Measurements from ENCODE around the gene RPS8.

The RPS8 gene

DNA sequence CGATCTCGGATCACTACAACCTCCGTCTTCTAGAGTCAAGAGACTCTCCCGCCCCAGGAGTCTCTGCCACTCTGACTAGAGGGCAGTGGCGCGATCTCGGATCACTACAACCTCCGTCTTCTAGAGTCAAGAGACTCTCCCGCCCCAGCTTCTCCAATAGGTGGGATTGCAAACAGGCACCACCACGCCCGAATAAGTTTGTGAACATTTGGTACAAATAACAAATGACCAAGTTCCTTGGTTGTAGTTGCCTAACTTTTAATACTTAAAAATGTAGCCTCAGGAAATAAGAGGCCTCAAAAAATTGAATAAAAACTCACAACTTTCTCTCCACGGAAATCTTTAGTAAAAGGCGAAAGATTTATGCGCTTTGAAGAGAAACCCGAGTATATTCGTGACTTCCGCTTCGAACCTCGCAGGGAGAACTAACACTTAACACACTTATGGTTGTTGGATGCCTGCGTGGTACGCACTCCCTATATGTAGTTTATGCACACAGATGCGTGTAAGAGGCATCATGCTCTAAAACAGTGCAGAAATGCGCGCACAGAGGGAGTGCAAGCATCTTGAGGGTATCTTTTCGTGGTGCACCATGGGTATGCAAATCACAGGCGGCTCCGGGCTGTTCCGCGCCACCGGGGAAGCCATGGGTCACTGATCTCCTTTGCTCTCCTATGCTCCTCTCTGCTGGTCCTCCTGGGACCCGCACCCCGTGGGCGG, 44.4 kb downstream of the RPS8 start:
- no peak overlapping the region for H2BK15ac ChIP-seq (replicated peaks; ENCODE audit: low read depth)
- peak overlapping the region; percentile 93 for H3K56ac ChIP-seq (ENCODE audit: low read length)
- peak overlapping the region; percentile 92 for H3K4ac ChIP-seq (ENCODE audit: low read depth, low read length)
- H3K27me3 ChIP-seq (ENCODE audit: insufficient read depth, low read length, poor library complexity), result no peaks in the 10 kb centered on the region
- H3K27ac ChIP-seq (ENCODE audit: low read depth, low read length), result peak overlapping the region; percentile 53
- peak overlapping the region; percentile 43 for H3K18ac ChIP-seq (ENCODE audit: low read length)
- no peak overlapping the region for H4K5ac ChIP-seq (ENCODE audit: low read length)
- no peak overlapping the region for H2AK5ac ChIP-seq (ENCODE audit: low read length)
- H2BK120ac ChIP-seq (ENCODE audit: low read depth, low read length), result peak overlapping the region; percentile 96
- H3K79me2 ChIP-seq (ENCODE audit: control insufficient read depth, insufficient read depth, low read length), result no peaks in the 10 kb centered on the region
- peak overlapping the region; percentile 30 for H3K4me2 ChIP-seq (ENCODE audit: low read length)
- no peak overlapping the region for H4K8ac ChIP-seq (ENCODE audit: low read depth, low read length)
- no peaks in the 10 kb centered on the region for H3K79me1 ChIP-seq (ENCODE audit: low read length)
- peak overlapping the region; percentile 100 for H2BK5ac ChIP-seq (ENCODE audit: low read length)
- peak overlapping the region; percentile 74 for H3K9ac ChIP-seq (ENCODE audit: low read length)
- peaks cover 3% of the 10 kb centered on the region for H3K4me1 ChIP-seq (ENCODE audit: control insufficient read depth, low read depth, low read length)
- peak; percentile 100 for DNase-seq
- peak overlapping the region; percentile 3 for H3K4me3 ChIP-seq (ENCODE audit: low read length)
- WGBS (ENCODE audit: extremely low coverage, insufficient coverage, low lambda C conversion rate), result no CpG with 5 or more reads among the region's 33 CpGs
- H3K36me3 ChIP-seq (ENCODE audit: control insufficient read depth, insufficient read depth, low read length), result no peaks in the 10 kb centered on the region
- no peak overlapping the region for H3K23ac ChIP-seq (ENCODE audit: low read length)

DNA sequence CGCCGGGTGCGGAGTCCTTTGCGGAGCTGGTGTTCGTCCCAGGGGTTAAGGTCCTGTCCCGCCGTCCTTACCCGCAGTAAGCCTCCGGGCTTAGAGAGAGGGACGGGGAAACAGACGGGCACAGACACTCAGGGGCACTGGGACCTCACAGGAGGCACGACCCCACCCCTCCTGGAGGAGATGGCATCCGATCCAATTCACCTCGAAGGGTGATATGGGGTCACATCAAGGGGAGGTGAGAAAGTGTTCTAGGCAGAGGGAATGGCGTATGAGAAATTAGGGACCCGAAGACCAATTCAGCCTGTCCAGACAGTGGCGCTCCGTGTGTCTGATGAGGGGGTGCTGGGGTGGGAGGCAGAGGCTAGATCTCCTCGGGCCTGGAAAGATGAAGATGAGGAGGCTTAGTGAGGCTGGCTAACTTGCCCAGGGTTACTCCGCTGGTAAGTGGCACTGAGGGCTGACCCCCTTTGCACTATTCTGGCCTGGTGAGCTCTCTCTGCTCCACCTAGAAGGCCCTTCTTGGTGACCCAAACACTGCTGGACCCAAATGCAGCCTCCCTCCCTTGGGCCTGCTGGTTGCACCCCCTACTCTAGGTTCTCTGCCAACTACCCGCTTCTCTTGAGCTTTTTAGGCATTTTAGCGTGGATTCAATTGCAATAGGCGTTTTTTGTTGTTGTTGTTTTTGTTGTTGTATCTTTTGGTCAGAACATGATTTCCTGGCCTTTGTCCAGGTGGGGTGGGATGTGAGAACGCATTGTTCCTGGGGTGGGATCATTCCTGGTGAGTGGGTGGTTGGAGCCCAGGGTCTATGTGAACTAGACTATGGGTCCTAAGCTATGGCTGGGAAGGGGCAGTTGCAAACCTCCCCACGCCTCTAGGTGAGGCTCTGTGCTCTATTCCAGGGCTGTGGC, 45.2 kb downstream of the RPS8 start:
- H2BK120ac ChIP-seq (ENCODE audit: low read depth, low read length), result no peak overlapping the region
- no peaks in the 10 kb centered on the region for H3K79me2 ChIP-seq (ENCODE audit: control insufficient read depth, insufficient read depth, low read length)
- peak overlapping the region; percentile 93 for H3K56ac ChIP-seq (ENCODE audit: low read length)
- H3K4me1 ChIP-seq (ENCODE audit: control insufficient read depth, low read depth, low read length), result peaks cover 3% of the 10 kb centered on the region
- no peak for DNase-seq
- no peaks in the 10 kb centered on the region for H3K36me3 ChIP-seq (ENCODE audit: control insufficient read depth, insufficient read depth, low read length)
- peak overlapping the region; percentile 30 for H3K4me2 ChIP-seq (ENCODE audit: low read length)
- no peaks in the 10 kb centered on the region for H3K27me3 ChIP-seq (ENCODE audit: insufficient read depth, low read length, poor library complexity)
- H3K79me1 ChIP-seq (ENCODE audit: low read length), result no peaks in the 10 kb centered on the region
- no peak overlapping the region for H3K23ac ChIP-seq (ENCODE audit: low read length)
- H3K4ac ChIP-seq (ENCODE audit: low read depth, low read length), result no peak overlapping the region
- no CpG with 5 or more reads among the region's 25 CpGs for WGBS (ENCODE audit: extremely low coverage, insufficient coverage, low lambda C conversion rate)
- peak overlapping the region; percentile 74 for H3K9ac ChIP-seq (ENCODE audit: low read length)
- H2AK5ac ChIP-seq (ENCODE audit: low read length), result peak overlapping the region; percentile 83
- peak overlapping the region; percentile 15 for H4K5ac ChIP-seq (ENCODE audit: low read length)
- peak overlapping the region; percentile 100 for H2BK5ac ChIP-seq (ENCODE audit: low read length)
- no peak overlapping the region for H3K27ac ChIP-seq (ENCODE audit: low read depth, low read length)
- no peak overlapping the region for H2BK15ac ChIP-seq (replicated peaks; ENCODE audit: low read depth)
- no peak overlapping the region for H4K8ac ChIP-seq (ENCODE audit: low read depth, low read length)
- H3K4me3 ChIP-seq (ENCODE audit: low read length), result peak overlapping the region; percentile 3
- peak overlapping the region; percentile 43 for H3K18ac ChIP-seq (ENCODE audit: low read length)

DNA sequence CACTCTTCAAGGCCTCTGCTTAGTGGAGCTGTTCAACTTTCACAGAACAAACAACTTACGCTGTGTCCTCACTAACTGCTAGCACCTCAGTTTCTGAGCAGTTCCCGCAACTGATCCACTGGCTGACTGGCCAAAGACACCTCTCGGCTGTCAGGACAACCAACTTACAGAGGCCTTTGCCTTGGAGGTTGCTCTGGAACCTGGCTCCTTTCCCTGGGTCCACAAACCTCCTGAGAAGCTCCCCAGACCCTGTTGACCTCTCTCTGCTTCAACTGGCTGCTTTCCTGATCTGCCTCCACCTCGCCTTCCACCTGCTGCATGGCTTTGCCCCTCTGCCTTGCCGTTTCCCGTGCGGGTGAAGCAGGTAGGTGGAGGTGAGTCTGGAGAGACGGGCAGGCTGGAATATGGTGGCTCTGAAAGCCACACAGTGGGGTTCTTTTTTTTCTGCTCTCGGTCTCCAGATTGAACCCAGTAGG, 45.9 kb downstream of the RPS8 start:
- Histone ChIP-seq H3K27me3 (ENCODE audit: insufficient read depth, low read length, poor library complexity) (no peaks in the 10 kb centered on the region), H3K23ac (ENCODE audit: low read length) (no peak overlapping the region), H2BK15ac (replicated peaks; ENCODE audit: low read depth) (no peak overlapping the region), H2BK5ac (ENCODE audit: low read length) (no peak overlapping the region), H2BK120ac (ENCODE audit: low read depth, low read length) (no peak overlapping the region), H2AK5ac (ENCODE audit: low read length) (no peak overlapping the region), H3K18ac (ENCODE audit: low read length) (no peak overlapping the region), H3K4me3 (ENCODE audit: low read length) (no peak overlapping the region), H3K36me3 (ENCODE audit: control insufficient read depth, insufficient read depth, low read length) (no peaks in the 10 kb centered on the region), H4K5ac (ENCODE audit: low read length) (no peak overlapping the region), H3K27ac (ENCODE audit: low read depth, low read length) (no peak overlapping the region), H3K4me2 (ENCODE audit: low read length) (no peak overlapping the region), H3K79me2 (ENCODE audit: control insufficient read depth, insufficient read depth, low read length) (no peaks in the 10 kb centered on the region), H3K9ac (ENCODE audit: low read length) (no peak overlapping the region), H3K4me1 (ENCODE audit: control insufficient read depth, low read depth, low read length) (peaks cover 3% of the 10 kb centered on the region), H3K56ac (ENCODE audit: low read length) (peak overlapping the region; percentile 93), H3K4ac (ENCODE audit: low read depth, low read length) (no peak overlapping the region), H3K79me1 (ENCODE audit: low read length) (no peaks in the 10 kb centered on the region), H4K8ac (ENCODE audit: low read depth, low read length) (no peak overlapping the region)
- WGBS (ENCODE audit: extremely low coverage, insufficient coverage, low lambda C conversion rate), result no CpG with 5 or more reads among the region's 9 CpGs
- DNase-seq, result no peak

DNA sequence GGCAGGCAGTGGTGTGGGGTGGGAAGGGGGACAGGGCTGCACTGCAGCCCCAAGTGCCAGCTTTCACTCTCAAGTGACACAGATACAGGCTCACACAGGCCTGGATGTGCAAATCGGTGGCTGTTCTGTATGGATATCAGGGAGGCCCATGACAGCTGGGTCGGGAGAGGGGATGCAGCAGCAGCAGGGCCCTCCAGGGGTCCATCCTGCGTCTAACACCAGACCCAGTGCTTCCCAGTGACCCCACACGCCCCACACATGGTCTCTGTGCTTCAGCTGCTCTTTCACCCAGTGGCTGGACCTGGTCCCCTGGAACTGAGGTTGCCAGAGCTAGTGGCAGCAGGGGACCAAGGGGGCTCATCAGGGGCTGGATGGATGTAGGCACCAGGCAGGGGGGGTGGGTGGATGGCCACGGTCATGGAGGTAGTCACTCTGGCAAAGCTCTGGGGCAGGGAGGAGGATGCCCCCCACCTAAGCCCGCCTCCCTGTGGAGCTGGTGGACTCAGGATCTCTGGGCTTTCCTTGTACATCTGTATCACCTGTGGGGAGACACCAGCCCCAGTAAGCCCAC, 46.9 kb downstream of the RPS8 start:
- Histone ChIP-seq H3K79me2 (ENCODE audit: control insufficient read depth, insufficient read depth, low read length) (no peaks in the 10 kb centered on the region), H3K27me3 (ENCODE audit: insufficient read depth, low read length, poor library complexity) (no peaks in the 10 kb centered on the region), H3K79me1 (ENCODE audit: low read length) (no peaks in the 10 kb centered on the region), H2BK120ac (ENCODE audit: low read depth, low read length) (no peak overlapping the region), H3K9ac (ENCODE audit: low read length) (no peak overlapping the region), H3K18ac (ENCODE audit: low read length) (no peak overlapping the region), H2BK5ac (ENCODE audit: low read length) (no peak overlapping the region), H4K8ac (ENCODE audit: low read depth, low read length) (no peak overlapping the region), H2AK5ac (ENCODE audit: low read length) (no peak overlapping the region), H3K4me1 (ENCODE audit: control insufficient read depth, low read depth, low read length) (peaks cover 3% of the 10 kb centered on the region), H3K56ac (ENCODE audit: low read length) (peak overlapping the region; percentile 2), H3K4me2 (ENCODE audit: low read length) (no peak overlapping the region), H3K23ac (ENCODE audit: low read length) (no peak overlapping the region), H2BK15ac (replicated peaks; ENCODE audit: low read depth) (no peak overlapping the region), H4K5ac (ENCODE audit: low read length) (no peak overlapping the region), H3K4me3 (ENCODE audit: low read length) (no peak overlapping the region), H3K27ac (ENCODE audit: low read depth, low read length) (no peak overlapping the region), H3K4ac (ENCODE audit: low read depth, low read length) (no peak overlapping the region), H3K36me3 (ENCODE audit: control insufficient read depth, insufficient read depth, low read length) (no peaks in the 10 kb centered on the region)
- no CpG with 5 or more reads among the region's 6 CpGs for WGBS (ENCODE audit: extremely low coverage, insufficient coverage, low lambda C conversion rate)
- DNase-seq, result no peak

DNA sequence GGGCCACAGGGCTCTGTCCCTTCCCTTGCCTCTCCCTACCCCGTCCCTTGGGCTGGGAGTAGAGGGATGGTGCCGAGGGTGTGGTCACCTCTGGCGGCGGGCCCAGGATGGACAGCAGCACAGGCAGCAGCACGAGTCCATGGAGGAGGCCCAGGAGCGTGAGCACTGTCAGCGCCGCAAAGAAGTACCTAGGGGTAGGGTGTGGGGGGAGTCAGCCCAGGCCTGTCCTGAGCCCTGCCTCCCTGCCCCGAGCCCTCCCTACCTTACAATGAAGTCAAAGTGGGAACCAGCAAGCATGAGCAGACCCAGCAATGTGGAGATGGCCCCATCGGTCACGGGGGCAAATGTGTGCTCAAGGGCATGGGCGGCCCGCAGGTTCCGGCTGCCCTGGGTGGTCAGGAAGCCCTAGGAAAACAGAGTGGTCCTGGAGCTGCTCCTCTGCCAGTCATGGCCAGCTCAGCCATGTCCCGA, 47.7 kb downstream of the RPS8 start:
- no peak overlapping the region for H4K5ac ChIP-seq (ENCODE audit: low read length)
- H3K79me1 ChIP-seq (ENCODE audit: low read length), result no peaks in the 10 kb centered on the region
- H3K23ac ChIP-seq (ENCODE audit: low read length), result peak overlapping the region; percentile 66
- H2BK15ac ChIP-seq (replicated peaks; ENCODE audit: low read depth), result no peak overlapping the region
- no peaks in the 10 kb centered on the region for H3K36me3 ChIP-seq (ENCODE audit: control insufficient read depth, insufficient read depth, low read length)
- H3K18ac ChIP-seq (ENCODE audit: low read length), result no peak overlapping the region
- no peak overlapping the region for H2BK5ac ChIP-seq (ENCODE audit: low read length)
- no peaks in the 10 kb centered on the region for H3K79me2 ChIP-seq (ENCODE audit: control insufficient read depth, insufficient read depth, low read length)
- DNase-seq, result no peak
- H3K4me3 ChIP-seq (ENCODE audit: low read length), result no peak overlapping the region
- WGBS (ENCODE audit: extremely low coverage, insufficient coverage, low lambda C conversion rate), result no CpG with 5 or more reads among the region's 15 CpGs
- H3K4me2 ChIP-seq (ENCODE audit: low read length), result no peak overlapping the region
- H4K8ac ChIP-seq (ENCODE audit: low read depth, low read length), result no peak overlapping the region
- no peak overlapping the region for H3K4ac ChIP-seq (ENCODE audit: low read depth, low read length)
- H3K4me1 ChIP-seq (ENCODE audit: control insufficient read depth, low read depth, low read length), result peaks cover 3% of the 10 kb centered on the region
- H3K56ac ChIP-seq (ENCODE audit: low read length), result no peak overlapping the region
- H3K27me3 ChIP-seq (ENCODE audit: insufficient read depth, low read length, poor library complexity), result no peaks in the 10 kb centered on the region
- no peak overlapping the region for H3K9ac ChIP-seq (ENCODE audit: low read length)
- H3K27ac ChIP-seq (ENCODE audit: low read depth, low read length), result no peak overlapping the region
- no peak overlapping the region for H2BK120ac ChIP-seq (ENCODE audit: low read depth, low read length)
- H2AK5ac ChIP-seq (ENCODE audit: low read length), result no peak overlapping the region

Measured in mesendoderm (in vitro differentiated cells).